ENCODE measurements around the gene LAMTOR3.

The LAMTOR3 gene, protein sequence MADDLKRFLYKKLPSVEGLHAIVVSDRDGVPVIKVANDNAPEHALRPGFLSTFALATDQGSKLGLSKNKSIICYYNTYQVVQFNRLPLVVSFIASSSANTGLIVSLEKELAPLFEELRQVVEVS

DNA sequence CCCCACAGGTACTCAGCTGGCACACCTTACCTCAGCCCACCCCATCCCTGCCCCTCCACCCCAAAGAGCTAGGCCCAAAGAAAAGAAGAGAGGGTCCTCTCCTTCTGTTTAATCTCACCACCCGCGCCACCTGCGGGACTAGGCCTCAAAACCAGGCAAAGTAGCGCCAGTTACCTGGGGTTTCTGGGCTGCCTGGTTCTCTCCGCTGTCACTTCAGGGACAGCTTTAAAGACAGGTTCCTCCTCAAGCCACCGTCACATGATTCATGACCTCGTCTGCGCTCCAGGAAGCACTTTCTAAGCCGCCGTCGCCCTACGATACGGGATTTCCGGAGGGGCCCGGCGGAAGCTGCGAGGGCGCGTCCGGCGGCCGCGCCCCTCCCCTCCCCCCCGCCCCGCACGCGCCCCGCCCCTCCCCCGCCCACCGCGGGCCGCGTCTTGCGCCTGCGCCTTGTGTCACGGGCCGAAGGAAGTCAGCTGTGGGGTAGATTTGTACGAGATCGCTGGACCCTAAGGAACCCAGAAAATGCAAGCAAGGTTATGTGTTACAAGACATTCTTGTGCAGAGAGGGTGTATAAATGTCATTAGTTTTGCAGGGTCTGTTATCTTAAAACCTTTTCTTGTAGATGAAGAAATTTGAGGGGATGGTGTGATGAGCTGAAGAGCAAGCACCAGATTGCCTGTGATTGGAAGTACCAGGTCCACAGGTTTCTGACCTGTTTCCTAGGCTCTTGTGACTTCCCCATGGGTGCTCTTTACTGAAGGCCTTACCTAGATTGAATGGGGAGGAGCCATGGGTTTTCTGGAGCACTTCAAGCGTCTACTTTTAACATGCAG, at the start of gene LAMTOR3:
Gene LAMTOR3, minus strand, starts transcription at position 267 of the 837 bp plus-strand sequence. CDS start 464 bp downstream, outside the sequence.
- Histone ChIP-seq H3K4me2 (ENCODE audit: low read depth, low read length, poor library complexity, severe bottlenecking) (peak within 1 kb of the TSS; percentile 70), H3K9ac (ENCODE audit: low read length) (peak within 1 kb of the TSS; percentile 78), H2AFZ (ENCODE audit: low read depth, low read length, severe bottlenecking) (no peak within 1 kb of the TSS), H3F3A (ENCODE audit: insufficient read depth) (peaks cover 16% of the 10 kb centered on the region; the same call in 1 of the 2 replicates), H3K4me3 (ENCODE audit: insufficient read depth, low read length, poor library complexity, severe bottlenecking) (peak within 1 kb of the TSS; percentile 78), H3K27me3 (ENCODE audit: low read length) (no peaks in the 10 kb centered on the region), H3K36me3 (ENCODE audit: low read length) (no peaks in the 10 kb centered on the region), H3K79me2 (ENCODE audit: insufficient read depth, low read length) (peaks cover 21% of the 10 kb centered on the region), H3K9me2 (replicated peaks; ENCODE audit: insufficient read depth, low read length) (no peaks in the 10 kb centered on the region), H3K9me3 (ENCODE audit: insufficient read depth, low read length) (no peaks in the 10 kb centered on the region), H4K20me1 (ENCODE audit: low read depth, low read length) (no peaks in the 10 kb centered on the region), H3K27ac (ENCODE audit: low read depth, low read length) (peak within 1 kb of the TSS; percentile 56)
- TF ChIP-seq EZH2phosphoT487 (conservative IDR thresholded peaks at IDR 0.05; ENCODE audit: low read length) (no peak), CTCF (IDR thresholded peaks at IDR 0.05; ENCODE audit: insufficient read depth, low read length, poor library complexity, severe bottlenecking) (no peak)

- Histone ChIP-seq H3K4me2 (ENCODE audit: low read depth, low read length, poor library complexity, severe bottlenecking) (no peak overlapping the region), H3K27me3 (ENCODE audit: low read length) (no peaks in the 10 kb centered on the region), H3F3A (ENCODE audit: insufficient read depth) (no peaks in the 10 kb centered on the region; the same call in 1 of the 2 replicates), H3K4me3 (ENCODE audit: insufficient read depth, low read length, poor library complexity, severe bottlenecking) (no peak overlapping the region), H3K9me3 (ENCODE audit: insufficient read depth, low read length) (no peaks in the 10 kb centered on the region), H3K36me3 (ENCODE audit: low read length) (peaks cover 7% of the 10 kb centered on the region; the same call in 1 of the 2 replicates), H2AFZ (ENCODE audit: low read depth, low read length, severe bottlenecking) (no peak overlapping the region), H3K9ac (ENCODE audit: low read length) (no peak overlapping the region), H3K9me2 (replicated peaks; ENCODE audit: insufficient read depth, low read length) (no peaks in the 10 kb centered on the region), H4K20me1 (ENCODE audit: low read depth, low read length) (no peaks in the 10 kb centered on the region), H3K79me2 (ENCODE audit: insufficient read depth, low read length) (peaks cover 67% of the 10 kb centered on the region), H3K27ac (ENCODE audit: low read depth, low read length) (no peak overlapping the region)
- no peak for TF ChIP-seq CTCF (IDR thresholded peaks at IDR 0.05; ENCODE audit: insufficient read depth, low read length, poor library complexity, severe bottlenecking)
- TF ChIP-seq EZH2phosphoT487 (conservative IDR thresholded peaks at IDR 0.05; ENCODE audit: low read length) = no peak
Measured at GRCh38 chr4:99938243-99938753, 44.1 kb upstream of the LAMTOR3 start.

- no peaks in the 10 kb centered on the region; the same call in 1 of the 2 replicates for H3F3A ChIP-seq (ENCODE audit: insufficient read depth)
- no peaks in the 10 kb centered on the region for H3K9me2 ChIP-seq (replicated peaks; ENCODE audit: insufficient read depth, low read length)
- peaks cover 73% of the 10 kb centered on the region for H3K79me2 ChIP-seq (ENCODE audit: insufficient read depth, low read length)
- H3K4me2 ChIP-seq (ENCODE audit: low read depth, low read length, poor library complexity, severe bottlenecking) = no peak overlapping the region
- TF ChIP-seq CTCF (IDR thresholded peaks at IDR 0.05; ENCODE audit: insufficient read depth, low read length, poor library complexity, severe bottlenecking) = no peak
- no peak for TF ChIP-seq EZH2phosphoT487 (conservative IDR thresholded peaks at IDR 0.05; ENCODE audit: low read length)
- H3K27ac ChIP-seq (ENCODE audit: low read depth, low read length) = no peak overlapping the region
- no peaks in the 10 kb centered on the region for H3K9me3 ChIP-seq (ENCODE audit: insufficient read depth, low read length)
- no peak overlapping the region for H2AFZ ChIP-seq (ENCODE audit: low read depth, low read length, severe bottlenecking)
- H4K20me1 ChIP-seq (ENCODE audit: low read depth, low read length) = no peaks in the 10 kb centered on the region; the same call in 1 of the 2 replicates
- H3K4me3 ChIP-seq (ENCODE audit: insufficient read depth, low read length, poor library complexity, severe bottlenecking) = no peak overlapping the region
- H3K27me3 ChIP-seq (ENCODE audit: low read length) = no peaks in the 10 kb centered on the region
- H3K36me3 ChIP-seq (ENCODE audit: low read length) = peaks cover 9% of the 10 kb centered on the region; the same call in 1 of the 2 replicates
- H3K9ac ChIP-seq (ENCODE audit: low read length) = no peak overlapping the region
Measured at GRCh38 chr4:99934891-99935290, 40.7 kb upstream of the LAMTOR3 start.

Data from SU-DHL-6 (cell line).